GM19238 (cell line): ENCODE measurements around the gene TEX48.

Experiments used
- DNase-seq: peaks from one replicate; pipeline ENCODE4 v3.0.0; 2011; ENCODE audit warnings: low spot score; ENCODE audit not compliant: insufficient read length

Gene TEX48

DNA sequence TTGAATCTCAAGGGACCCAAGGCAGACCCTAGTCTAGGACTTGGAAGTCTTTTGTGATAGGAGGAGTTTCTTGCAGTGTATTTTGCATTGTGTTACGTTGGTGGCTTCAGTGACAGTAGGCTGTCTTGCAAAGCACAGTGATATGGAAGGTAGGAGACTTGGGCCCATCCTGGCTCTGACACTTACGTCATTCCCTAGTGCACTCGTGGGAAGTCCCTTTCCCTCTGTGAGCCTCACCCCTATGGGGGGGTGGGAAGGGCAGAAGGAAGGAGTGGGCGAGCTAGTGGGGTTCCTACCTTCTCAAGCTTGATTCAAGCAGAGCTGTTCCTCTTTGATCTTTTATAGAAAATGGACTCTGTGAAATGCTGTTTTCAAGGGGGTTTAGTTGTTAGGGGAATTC is 15.1 kb downstream of the TEX48 start:
- DNase-seq = no peak

- DNase-seq = no peak
Observed at GRCh38 chr9:114666401-114666800, 15.6 kb downstream of the TEX48 start.

DNA sequence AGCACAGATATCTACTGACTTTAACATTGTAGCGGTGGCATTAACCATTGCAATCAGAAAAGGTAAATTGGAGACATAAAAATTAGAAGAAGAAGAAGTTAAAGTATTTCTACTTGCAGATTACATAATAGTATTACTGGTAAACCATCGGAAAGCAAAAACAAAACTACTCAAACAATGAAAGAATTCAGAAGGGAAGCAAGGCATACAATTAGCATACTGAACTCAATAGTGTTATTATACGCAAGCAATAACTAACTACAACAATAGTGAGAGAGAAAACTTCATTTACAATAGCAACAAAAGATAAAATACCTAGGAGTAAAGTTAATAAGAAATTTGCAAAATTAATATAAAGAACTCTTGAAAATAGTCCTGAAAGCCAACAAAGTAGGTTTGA is 17.8 kb downstream of the TEX48 start:
- no peak for DNase-seq

DNA sequence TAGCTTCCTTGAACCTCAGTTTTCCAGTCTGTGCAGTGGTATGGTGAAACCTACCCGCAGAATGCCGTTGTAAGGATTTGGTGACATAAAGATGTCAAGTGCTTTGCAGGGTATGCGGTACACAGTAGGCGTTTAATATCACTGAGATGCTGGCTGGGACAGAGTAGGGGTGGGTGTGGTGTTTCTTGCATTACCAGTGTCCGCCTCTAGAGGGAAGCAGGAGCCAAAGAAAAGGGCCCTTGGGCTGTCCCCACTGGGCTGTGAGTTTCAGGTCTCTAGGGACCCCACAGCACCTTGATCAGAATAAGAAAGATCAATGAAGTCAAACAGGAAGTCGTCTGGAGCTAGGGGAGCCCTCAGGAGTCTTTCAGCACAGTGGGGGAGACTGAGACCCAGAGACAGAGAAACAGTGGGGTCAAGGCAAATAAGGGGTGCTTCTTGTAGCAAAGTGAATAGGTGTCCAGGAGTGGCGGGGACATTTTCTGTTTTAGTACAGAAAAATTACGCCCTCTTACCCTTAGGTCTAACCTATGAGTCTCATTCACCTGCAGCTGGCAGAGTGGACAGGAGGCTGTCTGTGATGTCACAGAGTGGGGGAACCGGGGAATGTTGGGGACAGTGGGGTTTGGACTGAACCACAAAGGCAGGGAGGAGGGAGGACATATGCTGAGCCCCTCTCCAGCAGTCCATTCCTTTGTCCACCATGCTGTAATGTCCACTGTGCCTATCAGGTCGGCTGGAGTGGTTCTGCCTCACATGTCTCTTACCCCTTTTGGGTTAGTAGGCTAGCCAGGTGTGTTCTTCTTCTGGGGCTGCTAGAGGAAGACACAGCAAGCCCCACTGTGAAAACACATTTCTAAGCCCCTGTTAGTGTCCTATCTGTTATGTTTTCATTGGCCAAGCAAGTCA is 19.7 kb downstream of the TEX48 start:
- peak; percentile 73 for DNase-seq

DNA sequence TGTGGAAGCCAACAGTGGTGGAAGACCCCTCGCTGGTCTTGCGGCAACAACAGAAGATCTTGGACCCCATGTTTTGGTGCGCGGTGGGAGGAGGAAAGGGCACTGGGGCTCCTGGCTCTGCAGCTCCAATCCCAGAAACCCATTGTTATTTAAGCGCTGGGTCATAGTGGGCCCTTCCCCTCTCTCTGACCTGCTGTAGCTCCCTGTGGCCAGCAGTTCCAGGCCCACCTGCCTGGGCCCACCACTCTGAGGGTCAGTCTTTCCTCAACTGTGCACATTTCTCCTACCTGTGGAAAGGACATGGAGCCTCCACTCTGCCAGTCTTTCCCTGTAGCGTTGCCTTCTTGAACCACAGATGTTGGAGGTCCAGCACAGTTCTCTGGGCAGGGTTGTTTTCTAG is 24.3 kb downstream of the TEX48 start, which contains the start of gene TEX53:
TEX53 (minus strand) TSS at position 101 of the 400 bp plus-strand sequence; CDS start at position 70, 31 bp downstream.
- no peak for DNase-seq

DNA sequence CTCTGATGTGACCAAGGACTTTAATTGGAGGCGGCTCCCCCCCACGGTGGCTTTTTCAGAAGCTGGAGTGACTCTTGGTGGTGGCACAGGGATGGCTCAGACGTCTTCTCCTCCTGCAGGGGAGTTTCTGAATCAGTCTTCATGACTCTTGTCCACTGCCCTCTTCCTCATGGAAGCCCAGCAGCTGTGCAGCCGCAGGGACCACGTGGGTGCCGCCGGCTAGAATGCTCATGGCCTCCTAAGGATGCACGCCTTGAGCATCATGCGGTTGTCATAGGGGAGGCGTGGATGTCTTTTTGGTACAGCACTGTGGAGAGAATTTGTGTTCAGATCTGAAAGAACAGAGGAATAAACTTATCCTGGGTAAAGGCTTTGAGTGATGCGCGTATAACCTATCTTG is 25.7 kb downstream of the TEX48 start:
- DNase-seq = no peak

DNA sequence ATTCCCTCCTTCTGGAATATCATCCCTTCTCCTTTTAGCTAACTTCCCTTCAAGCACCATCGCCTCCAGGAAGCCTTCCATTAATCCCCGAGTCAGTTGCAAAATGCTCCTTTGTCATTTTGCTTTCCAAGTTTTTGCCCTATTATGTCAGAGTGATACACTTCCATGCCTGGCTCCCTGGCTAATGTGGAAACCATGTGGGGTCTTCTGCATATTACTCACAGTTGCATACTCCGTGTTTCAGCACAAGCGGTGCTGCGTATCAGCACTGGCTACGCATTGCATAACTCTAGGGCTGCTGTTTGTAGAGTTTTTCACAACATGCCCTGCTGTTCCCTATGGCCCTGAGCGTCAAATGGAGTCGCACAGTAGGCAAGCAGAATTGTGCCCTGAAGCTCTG is 26.3 kb downstream of the TEX48 start:
- DNase-seq = no peak

DNA sequence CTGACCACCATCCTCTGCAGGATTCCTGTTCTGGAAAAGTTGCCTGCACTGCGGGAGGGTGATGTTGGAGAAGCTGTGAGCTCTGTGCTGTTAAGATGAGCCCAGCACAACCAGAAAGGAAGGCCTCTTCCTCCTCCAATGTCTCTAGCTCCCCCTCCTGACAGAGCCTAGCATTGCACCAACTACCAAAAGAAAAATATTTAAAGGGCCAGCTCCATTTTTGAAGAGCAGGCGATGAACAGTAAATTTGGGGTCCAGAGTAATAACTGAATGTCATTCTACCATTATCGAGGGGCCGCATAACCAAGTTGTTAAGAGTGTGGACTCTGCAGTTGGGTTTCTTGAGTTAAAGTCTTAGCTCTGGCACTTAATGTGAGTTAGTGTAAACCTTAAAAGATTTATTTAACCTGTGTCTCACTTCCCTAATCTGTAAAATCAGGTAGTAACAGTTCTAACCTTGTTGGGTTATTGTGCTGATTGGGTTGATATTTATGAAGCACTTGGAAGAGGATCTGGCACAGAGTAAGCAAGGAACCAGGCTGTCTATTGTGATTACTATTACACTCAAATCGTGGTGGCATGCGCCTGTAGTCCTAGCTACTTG is 28.3 kb downstream of the TEX48 start:
- DNase-seq = peak; percentile 49

GRCh38 chr9:114652776-114653555 is 29.0 kb downstream of the TEX48 start:
- no peak for DNase-seq

DNA sequence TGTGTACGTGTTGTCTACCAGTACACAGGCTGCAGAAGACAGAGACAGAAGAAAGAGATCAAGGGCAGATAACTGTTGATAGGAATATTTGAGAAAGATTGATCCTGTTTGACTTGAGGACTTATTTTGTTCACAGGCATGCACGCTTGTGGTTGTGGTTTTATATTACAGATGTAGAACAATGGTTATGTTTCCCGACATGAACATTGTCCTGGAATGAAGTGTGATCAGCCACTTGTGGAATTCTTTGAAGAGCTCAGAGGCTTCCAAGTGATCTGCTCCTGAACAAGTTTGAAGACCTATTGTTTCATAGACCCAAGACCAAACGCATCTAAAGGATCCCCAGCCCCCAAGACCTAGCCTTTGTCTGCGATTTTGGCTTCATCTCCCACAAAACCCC is 38.1 kb downstream of the TEX48 start:
- no peak for DNase-seq

- DNase-seq = no peak
Observed at GRCh38 chr9:114643001-114643400, 39.0 kb downstream of the TEX48 start.

DNA sequence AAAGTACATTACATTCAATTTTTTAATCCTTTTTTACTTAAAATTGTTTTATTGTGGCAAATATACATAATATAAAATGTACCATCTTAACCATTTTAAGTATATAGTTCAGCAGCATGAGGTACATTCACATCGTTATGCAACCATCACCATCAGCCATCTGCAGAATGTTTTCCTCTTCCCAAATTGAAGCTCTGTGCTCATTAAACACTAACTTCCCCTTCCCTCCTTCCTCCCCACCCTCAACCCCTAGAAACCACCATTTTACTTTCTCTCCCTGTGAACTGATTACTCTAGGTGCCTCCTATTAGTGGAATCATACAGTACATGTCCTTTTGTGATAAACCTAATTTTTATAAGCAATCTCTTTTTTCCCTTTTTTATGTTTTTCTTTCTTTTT is 40.0 kb downstream of the TEX48 start:
- no peak for DNase-seq

DNA sequence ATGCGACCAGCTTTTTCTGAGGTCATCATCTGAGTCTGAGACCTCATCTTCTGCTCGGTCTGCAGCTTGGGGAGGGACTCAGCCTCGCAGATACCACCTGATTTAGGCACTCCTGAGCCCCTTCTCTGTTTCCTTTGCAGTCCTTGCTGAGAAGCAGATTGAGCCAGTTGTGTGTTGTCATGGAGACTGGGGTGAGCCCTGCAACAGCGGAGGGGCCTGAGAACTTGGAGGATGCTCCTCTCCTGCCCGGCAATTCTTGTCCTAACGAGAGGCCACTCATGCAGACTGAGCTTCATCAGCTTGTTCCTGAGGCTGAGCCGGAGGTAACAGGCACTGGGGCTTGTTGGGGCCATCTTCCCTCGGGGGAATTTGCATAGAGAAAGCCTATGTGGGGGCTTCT is 43.6 kb downstream of the TEX48 start:
- DNase-seq = no peak

DNA sequence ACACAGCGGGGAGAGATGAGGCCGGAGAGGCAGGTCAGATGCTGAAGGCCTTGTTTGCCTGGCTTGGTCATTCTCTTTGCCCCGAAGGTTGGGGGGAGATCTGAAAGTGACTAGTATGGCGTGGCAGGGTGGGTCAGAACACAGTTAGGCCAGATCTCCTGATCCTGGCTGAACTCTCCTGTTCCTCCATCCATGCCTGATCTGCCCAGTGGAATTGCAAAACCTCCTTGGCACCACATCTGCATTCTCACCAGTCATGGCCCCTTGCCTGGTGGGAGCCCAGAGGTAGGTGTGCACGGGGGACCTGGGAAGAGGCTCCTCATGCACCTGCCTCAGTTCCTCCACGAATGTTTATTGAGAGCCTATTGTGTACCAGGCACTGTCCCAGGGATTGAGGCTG is 47.6 kb downstream of the TEX48 start:
- DNase-seq = no peak

DNA sequence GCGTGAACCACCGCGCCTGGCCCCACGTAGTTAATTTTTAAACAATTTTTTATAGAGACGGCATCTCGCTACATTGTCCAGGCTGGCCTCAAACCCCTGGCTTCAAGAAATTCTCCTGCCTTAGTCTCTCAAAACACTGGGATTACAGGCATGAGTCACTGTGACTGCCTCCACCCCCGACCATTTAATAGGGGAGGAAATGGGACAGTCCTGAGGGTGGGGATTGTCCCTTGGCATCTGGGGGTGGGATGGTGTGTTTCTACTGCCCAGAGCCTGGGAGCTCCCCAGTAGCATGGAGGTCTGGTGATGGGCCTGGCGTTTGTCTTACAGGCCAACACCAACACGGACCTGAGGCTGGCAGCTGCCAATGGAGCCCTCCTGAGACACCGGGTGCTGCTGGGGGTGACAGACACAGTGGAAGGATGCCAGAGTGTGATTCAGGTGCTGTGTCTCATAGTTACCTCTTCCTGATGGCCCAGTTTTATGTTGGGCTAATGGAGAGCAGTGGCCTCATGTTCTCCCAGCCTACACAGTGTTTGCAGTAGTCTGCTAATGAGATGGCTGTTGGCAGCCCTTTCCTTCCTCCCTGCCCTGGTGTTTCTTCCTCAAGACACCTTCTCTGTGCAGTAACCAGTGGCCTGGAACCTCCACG is 48.4 kb downstream of the TEX48 start:
- DNase-seq = no peak

GRCh38 chr9:114631166-114631565 is 50.8 kb downstream of the TEX48 start:
- DNase-seq = no peak

GRCh38 chr9:114629563-114630090 is 52.4 kb downstream of the TEX48 start:
- DNase-seq = no peak

GRCh38 chr9:114627553-114627952 is 54.4 kb downstream of the TEX48 start:
- DNase-seq = no peak

GRCh38 chr9:114626415-114627020 is 55.5 kb downstream of the TEX48 start:
- DNase-seq = no peak

DNA sequence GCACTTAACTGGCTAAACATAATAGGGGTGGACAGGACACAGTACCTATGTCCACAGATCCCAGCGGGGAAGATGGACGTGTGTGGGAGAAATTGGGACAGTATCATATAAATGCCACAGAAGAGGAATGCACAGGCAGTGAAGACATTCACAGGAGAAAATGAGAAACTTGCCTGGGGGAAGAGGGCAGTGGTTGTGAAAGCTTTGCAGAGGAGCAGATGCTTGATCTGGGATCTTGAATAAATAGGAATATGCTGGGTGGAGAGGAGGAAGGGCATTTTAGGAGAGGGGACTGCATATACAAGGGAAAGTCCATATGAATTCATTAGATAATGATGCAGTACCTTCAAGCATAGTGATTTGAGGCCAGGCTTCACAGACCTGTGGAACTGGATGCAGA is 57.3 kb downstream of the TEX48 start:
- DNase-seq = no peak
